MCF 10A (cell line): ENCODE data around the gene TMEM171. TPM values are rescaled to one million over a fixed set of nuclear protein-coding genes. Genes with fewer than 3 reads are reported as not detected.

Source experiments
- BruUV-seq: library from RNA; stranded (reverse); fragments of 400-500 nt; replicated peaks from 2 replicates; lab custom pipeline; 2021; lab: Mats Ljungman, UMichigan
- CTCF ChIA-PET: fragments of 300-600 bp; sonication (Branson Sonifier 250); formaldehyde crosslinking; extraction: SDS; loops from one replicate; lab custom pipeline; 2021; ENCODE audit warnings: antibody characterized with exemption, inconsistent platforms; lab: Yijun Ruan, JAX
- POLR2A ChIA-PET: fragments of 300-600, 350-650 bp; sonication (Branson Sonifier 250); formaldehyde crosslinking; extraction: SDS; loops from one replicate; lab custom pipeline; 2020; ENCODE audit warnings: antibody characterized with exemption, inconsistent platforms; lab: Yijun Ruan, JAX
- DNase-seq: peaks from one replicate; pipeline ENCODE4 v3.0.0-alpha.2; 2018; ENCODE audit not compliant: unreplicated experiment
- H3K27ac Mint-ChIP-seq: one replicate; pipeline ENCODE4 v1.8.0; 2022; ENCODE audit warnings: mild to moderate bottlenecking, low read depth, mixed read lengths; ENCODE audit not compliant: unreplicated experiment
- H3K27me3 Mint-ChIP-seq: one replicate; pipeline ENCODE4 v1.8.0; 2022; ENCODE audit warnings: mixed read lengths; ENCODE audit not compliant: insufficient read depth, unreplicated experiment
- H3K36me3 Mint-ChIP-seq: one replicate; pipeline ENCODE4 v1.8.0; 2022; ENCODE audit warnings: mild to moderate bottlenecking, moderate library complexity, mixed read lengths; ENCODE audit not compliant: insufficient read depth, unreplicated experiment
- H3K4me1 Mint-ChIP-seq: one replicate; pipeline ENCODE4 v1.8.0; 2022; ENCODE audit warnings: mixed read lengths; ENCODE audit not compliant: insufficient read depth, unreplicated experiment
- H3K4me3 Mint-ChIP-seq: one replicate; pipeline ENCODE4 v1.8.0; 2022; ENCODE audit warnings: mild to moderate bottlenecking, moderate library complexity, mixed read lengths; ENCODE audit not compliant: unreplicated experiment
- H3K9me3 Mint-ChIP-seq: one replicate; pipeline ENCODE4 v1.8.0; 2022; ENCODE audit warnings: mixed read lengths; ENCODE audit not compliant: unreplicated experiment
- intact Hi-C: fragments of 100-400 bp; cut with micrococcal nuclease; formaldehyde crosslinking; loops from 2 replicates; pipeline ENCODE4 v1.14.1; 2022
- total RNA-seq: library from RNA; stranded (reverse); gene quantifications from 2 replicates; pipeline ENCODE4 v1.2.3, GENCODE V29; 2022
- TF ChIP-seq, protein P1 (sequence below): fragments of 200-600 bp; IDR thresholded peaks from one replicate; pipeline ENCODE4 v1.8.0; 2022; ENCODE audit warnings: antibody characterized with exemption, mild to moderate bottlenecking; ENCODE audit not compliant: unreplicated experiment

The TMEM171 gene
- total RNA-seq, 1 experiment from 2014 or later = 0.75 TPM

DNA sequence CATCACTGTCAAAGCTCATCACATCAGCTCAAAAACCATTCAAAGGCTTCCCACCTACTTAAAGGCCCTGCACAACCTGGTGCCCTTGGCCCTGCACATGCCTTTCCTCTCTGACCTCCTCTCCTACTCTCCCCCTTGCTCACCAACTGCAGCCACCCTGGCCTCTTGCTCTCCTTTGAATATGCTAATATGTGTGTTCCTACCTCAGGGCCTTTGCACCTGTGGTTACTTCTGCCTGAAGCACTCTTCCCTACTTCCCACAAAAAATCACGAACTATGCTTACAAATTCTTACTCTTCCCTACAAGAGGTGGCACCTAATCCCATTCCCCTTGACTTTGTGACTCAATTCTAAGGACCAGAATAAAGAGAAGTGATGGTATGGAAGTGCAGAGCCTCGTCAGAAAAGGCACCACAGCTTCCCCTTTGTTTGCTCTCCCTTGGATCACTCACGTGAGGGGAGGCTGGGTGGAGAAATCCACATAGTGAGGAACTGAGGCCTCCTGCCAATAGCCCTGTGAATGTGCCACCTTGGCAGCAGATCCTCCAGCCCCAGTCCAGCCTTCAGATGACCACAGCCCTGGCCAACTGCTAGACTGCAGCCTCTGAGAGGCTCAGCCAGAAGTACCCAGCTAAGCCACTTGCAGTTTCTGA lies 3.2 kb upstream of the TMEM171 start:
- Mint-ChIP-seq H3K4me3 (no peak overlapping the region), H3K27me3 (no peaks in the 10 kb centered on the region), H3K27ac (no peak overlapping the region), H3K4me1 (peaks cover 19% of the 10 kb centered on the region), H3K36me3 (no peaks in the 10 kb centered on the region), H3K9me3 (peaks cover 7% of the 10 kb centered on the region)
- no TSS peak for BruUV-seq
- DNase-seq = no peak
- ChIA-PET POLR2A (no interaction called here), CTCF (interaction anchor here (1.1 to 1.2 kb wide), 2 partner anchors 33 to 58 kb away, joined by 3 to 4 read pairs; no protein-coding TSS in a partner anchor)
- intact Hi-C loops = no loop called here
- TF ChIP-seq, protein P1, sequence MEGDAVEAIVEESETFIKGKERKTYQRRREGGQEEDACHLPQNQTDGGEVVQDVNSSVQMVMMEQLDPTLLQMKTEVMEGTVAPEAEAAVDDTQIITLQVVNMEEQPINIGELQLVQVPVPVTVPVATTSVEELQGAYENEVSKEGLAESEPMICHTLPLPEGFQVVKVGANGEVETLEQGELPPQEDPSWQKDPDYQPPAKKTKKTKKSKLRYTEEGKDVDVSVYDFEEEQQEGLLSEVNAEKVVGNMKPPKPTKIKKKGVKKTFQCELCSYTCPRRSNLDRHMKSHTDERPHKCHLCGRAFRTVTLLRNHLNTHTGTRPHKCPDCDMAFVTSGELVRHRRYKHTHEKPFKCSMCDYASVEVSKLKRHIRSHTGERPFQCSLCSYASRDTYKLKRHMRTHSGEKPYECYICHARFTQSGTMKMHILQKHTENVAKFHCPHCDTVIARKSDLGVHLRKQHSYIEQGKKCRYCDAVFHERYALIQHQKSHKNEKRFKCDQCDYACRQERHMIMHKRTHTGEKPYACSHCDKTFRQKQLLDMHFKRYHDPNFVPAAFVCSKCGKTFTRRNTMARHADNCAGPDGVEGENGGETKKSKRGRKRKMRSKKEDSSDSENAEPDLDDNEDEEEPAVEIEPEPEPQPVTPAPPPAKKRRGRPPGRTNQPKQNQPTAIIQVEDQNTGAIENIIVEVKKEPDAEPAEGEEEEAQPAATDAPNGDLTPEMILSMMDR = no peak

DNA sequence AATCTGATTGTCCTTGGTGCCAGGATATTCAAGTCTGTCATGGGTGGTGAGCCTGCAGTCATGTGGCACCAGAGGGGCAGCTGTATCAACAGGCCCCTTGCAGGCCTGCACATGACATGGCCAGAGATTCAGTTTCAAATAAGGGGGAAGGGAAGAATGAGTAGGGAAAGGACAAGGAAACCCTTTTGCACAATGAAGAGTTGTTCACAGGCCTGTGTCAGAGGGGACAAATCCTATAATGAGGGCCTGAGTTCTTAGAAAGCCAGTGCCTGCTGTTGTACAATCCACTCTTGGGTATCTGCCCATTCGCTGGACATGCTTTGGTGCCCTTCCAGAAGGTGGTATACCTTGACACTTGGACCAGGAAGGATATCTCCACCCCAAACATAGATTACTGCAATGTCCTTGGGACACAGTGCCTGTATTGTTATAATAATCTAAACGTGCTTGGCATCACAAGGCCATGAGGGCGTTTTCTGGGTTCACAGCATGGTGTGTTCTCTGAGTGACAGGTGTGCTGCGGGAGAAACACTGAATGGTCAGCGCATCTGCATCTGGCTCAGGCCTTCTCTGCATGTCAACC lies 1.9 kb upstream of the TMEM171 start:
- no peaks in the 10 kb centered on the region for H3K27me3 Mint-ChIP-seq
- POLR2A ChIA-PET = no interaction called here
- DNase-seq = no peak
- CTCF ChIA-PET = no interaction called here
- TF ChIP-seq, protein P1 = no peak
- intact Hi-C loops = no loop called here
- no TSS peak for BruUV-seq
- H3K27ac Mint-ChIP-seq = no peak overlapping the region
- peaks cover 19% of the 10 kb centered on the region for H3K4me1 Mint-ChIP-seq
- H3K36me3 Mint-ChIP-seq = no peaks in the 10 kb centered on the region
- H3K9me3 Mint-ChIP-seq = no peaks in the 10 kb centered on the region
- no peak overlapping the region for H3K4me3 Mint-ChIP-seq

DNA sequence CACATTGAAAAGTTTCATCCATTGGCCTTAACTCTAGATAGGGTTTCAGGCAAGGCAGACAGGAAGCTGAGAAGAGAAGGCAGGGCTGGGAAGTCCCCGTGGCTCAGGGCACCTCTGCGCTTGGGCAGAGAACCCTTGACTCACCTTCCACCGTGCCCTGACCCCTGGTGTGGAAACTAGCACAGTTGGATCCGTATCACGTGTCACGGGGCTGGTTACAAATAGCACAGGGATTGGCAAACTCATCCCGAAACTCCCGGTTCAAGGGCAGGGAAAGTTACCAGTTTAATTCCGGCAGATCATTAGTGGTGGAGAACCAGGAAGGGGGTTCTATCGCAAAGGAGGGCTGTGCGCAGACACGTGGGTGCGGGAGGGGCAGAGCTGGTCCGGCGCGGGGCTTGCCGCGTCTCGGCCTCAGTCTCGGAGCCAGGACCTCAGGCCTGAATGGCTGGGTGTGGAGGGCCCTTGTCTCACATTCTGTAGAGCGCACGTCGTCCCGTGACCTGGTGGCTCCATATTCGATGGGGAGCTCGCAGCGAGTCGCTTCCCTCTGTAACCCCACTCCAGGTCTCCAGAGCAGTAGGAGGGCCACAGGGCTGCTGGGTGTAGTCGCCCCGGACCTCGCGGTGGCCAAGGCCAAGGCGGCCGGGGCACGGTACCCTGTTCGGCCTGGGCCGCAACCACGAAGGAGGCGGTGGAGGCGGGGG lies 771 bp upstream of the TMEM171 start:
- DNase-seq = peak; percentile 63
- TF ChIP-seq, protein P1 = no peak
- no peaks in the 10 kb centered on the region for H3K9me3 Mint-ChIP-seq
- H3K4me3 Mint-ChIP-seq = peak overlapping the region; percentile 50
- no peaks in the 10 kb centered on the region for H3K27me3 Mint-ChIP-seq
- BruUV-seq = no TSS peak
- POLR2A ChIA-PET = interaction anchor here (0.6 kb wide), 1 partner anchor 379 kb away, joined by 3 read pairs; no protein-coding TSS in a partner anchor
- no peaks in the 10 kb centered on the region for H3K36me3 Mint-ChIP-seq
- intact Hi-C loops = no loop called here
- peaks cover 19% of the 10 kb centered on the region for H3K4me1 Mint-ChIP-seq
- H3K27ac Mint-ChIP-seq = no peak overlapping the region
- CTCF ChIA-PET = interaction anchor here (0.9 kb wide), 1 partner anchor 37 kb away, joined by 4 read pairs; no protein-coding TSS in a partner anchor

DNA sequence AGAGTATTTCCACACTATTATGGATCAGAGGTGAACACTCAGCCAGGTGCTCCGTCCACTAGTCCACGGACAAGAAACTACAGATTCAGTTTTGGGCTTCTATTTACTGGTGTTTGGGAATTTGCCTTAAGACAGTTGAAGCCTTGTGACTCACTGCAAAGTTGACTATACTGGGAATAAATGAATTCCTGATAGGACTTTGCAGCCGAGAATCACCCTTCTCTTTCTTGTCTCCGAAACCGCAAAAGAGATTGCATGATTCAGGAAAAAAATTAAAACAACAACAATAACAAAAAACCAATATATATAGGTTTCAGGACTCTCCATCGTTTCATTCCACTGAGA lies 716 bp downstream of the TMEM171 start:
- peak; percentile 30 for DNase-seq
- no peak overlapping the region for H3K27ac Mint-ChIP-seq
- TF ChIP-seq, protein P1 = no peak
- peaks cover 6% of the 10 kb centered on the region for H3K4me1 Mint-ChIP-seq
- intact Hi-C loops = no loop called here
- H3K27me3 Mint-ChIP-seq = no peaks in the 10 kb centered on the region
- H3K36me3 Mint-ChIP-seq = no peaks in the 10 kb centered on the region
- no TSS peak for BruUV-seq
- POLR2A ChIA-PET = interaction anchor here (0.9 kb wide), 1 partner anchor 10 kb away, joined by 4 read pairs; no protein-coding TSS in a partner anchor
- peak overlapping the region; percentile 49 for H3K4me3 Mint-ChIP-seq
- CTCF ChIA-PET = interaction anchor here (0.9 kb wide), 1 partner anchor 721 kb away, joined by 4 read pairs; no protein-coding TSS in a partner anchor
- H3K9me3 Mint-ChIP-seq = no peaks in the 10 kb centered on the region
